Activated naive CD8-positive, alpha-beta T cell treated with anti-CD3 and anti-CD28 coated beads for 36 hours (primary cell): ENCODE measurements around the gene AICDA. TPM values are rescaled to one million over a fixed set of nuclear protein-coding genes. Genes with fewer than 3 reads are reported as not detected.
A peak's percentile ranks its signal among the peaks of the same experiment; 100 is the strongest.
"Not testable (repeated sequence)": the region's sequence is repeated elsewhere in the genome, so short reads cannot be mapped to it uniquely, and the experiment has no call there.

Experiments
- DNase-seq: peaks from one replicate; pipeline ENCODE4 v3.0.0; 2021
- H3K27ac Mint-ChIP-seq: one replicate; pipeline ENCODE4 v1.8.0; 2022; ENCODE audit warnings: mild to moderate bottlenecking, moderate library complexity, mixed read lengths
- H3K27me3 Mint-ChIP-seq: one replicate; pipeline ENCODE4 v1.8.0; 2022; ENCODE audit warnings: mild to moderate bottlenecking, mixed read lengths
- H3K36me3 Mint-ChIP-seq: one replicate; pipeline ENCODE4 v1.8.0; 2021; ENCODE audit warnings: mild to moderate bottlenecking, mixed read lengths
- H3K4me1 Mint-ChIP-seq: one replicate; pipeline ENCODE4 v1.8.0; 2021; ENCODE audit warnings: mixed read lengths
- H3K4me3 Mint-ChIP-seq: one replicate; pipeline ENCODE4 v1.8.0; 2022; ENCODE audit warnings: mild to moderate bottlenecking, moderate library complexity, mixed read lengths
- H3K9me3 Mint-ChIP-seq: one replicate; pipeline ENCODE4 v1.8.0; 2022; ENCODE audit warnings: mixed read lengths
- total RNA-seq, 2 experiments: library from RNA; stranded (reverse); gene quantifications; one replicate each; pipeline ENCODE4 v1.2.3, GENCODE V29; 2021

AICDA gene
- total RNA-seq, 2 experiments from 2014 or later = not detected

- no peak overlapping the region for H3K27ac Mint-ChIP-seq
- no peak overlapping the region for H3K4me3 Mint-ChIP-seq
- peaks cover 9% of the 10 kb centered on the region for H3K4me1 Mint-ChIP-seq
- peaks cover 3% of the 10 kb centered on the region for H3K27me3 Mint-ChIP-seq
- DNase-seq = peak; percentile 5
- no peaks in the 10 kb centered on the region for H3K36me3 Mint-ChIP-seq
- no peaks in the 10 kb centered on the region for H3K9me3 Mint-ChIP-seq
Measured at GRCh38 chr12:8590842-8591545, 21.7 kb downstream of the AICDA start.

GRCh38 chr12:8589679-8590078 is 23.0 kb downstream of the AICDA start:
- peaks cover 3% of the 10 kb centered on the region for H3K27me3 Mint-ChIP-seq
- peaks cover 9% of the 10 kb centered on the region for H3K4me1 Mint-ChIP-seq

GRCh38 chr12:8584478-8584877 is 28.2 kb downstream of the AICDA start:
- not testable (repeated sequence) for H3K4me3 Mint-ChIP-seq, H3K27ac Mint-ChIP-seq, H3K4me1 Mint-ChIP-seq, H3K27me3 Mint-ChIP-seq, H3K9me3 Mint-ChIP-seq, H3K36me3 Mint-ChIP-seq, DNase-seq

More at GRCh38 chr12:8589679-8590078, 23.0 kb downstream of the AICDA start:
- H3K36me3 Mint-ChIP-seq = no peaks in the 10 kb centered on the region
- no peak for DNase-seq
- H3K27ac Mint-ChIP-seq = no peak overlapping the region
- H3K4me3 Mint-ChIP-seq = no peak overlapping the region
- no peaks in the 10 kb centered on the region for H3K9me3 Mint-ChIP-seq

- H3K4me3 Mint-ChIP-seq = no peak overlapping the region
- no peaks in the 10 kb centered on the region for H3K4me1 Mint-ChIP-seq
- no peak overlapping the region for H3K27ac Mint-ChIP-seq
- H3K27me3 Mint-ChIP-seq = no peaks in the 10 kb centered on the region
- no peaks in the 10 kb centered on the region for H3K9me3 Mint-ChIP-seq
- no peaks in the 10 kb centered on the region for H3K36me3 Mint-ChIP-seq
- no peak for DNase-seq
Measured at GRCh38 chr12:8584004-8584403, 28.7 kb downstream of the AICDA start.

- no peaks in the 10 kb centered on the region for H3K4me1 Mint-ChIP-seq
- DNase-seq = no peak
- H3K4me3 Mint-ChIP-seq = no peak overlapping the region
- H3K36me3 Mint-ChIP-seq = no peaks in the 10 kb centered on the region
- H3K27me3 Mint-ChIP-seq = no peaks in the 10 kb centered on the region
- H3K27ac Mint-ChIP-seq = no peak overlapping the region
- H3K9me3 Mint-ChIP-seq = no peaks in the 10 kb centered on the region
Measured at GRCh38 chr12:8581098-8581784, 31.4 kb downstream of the AICDA start.

GRCh38 chr12:8577879-8578278 is 34.8 kb downstream of the AICDA start:
- Mint-ChIP-seq H3K36me3 (no peaks in the 10 kb centered on the region), H3K27ac (no peak overlapping the region), H3K4me3 (no peak overlapping the region), H3K4me1 (no peaks in the 10 kb centered on the region), H3K27me3 (peaks cover 4% of the 10 kb centered on the region), H3K9me3 (no peaks in the 10 kb centered on the region)
- no peak for DNase-seq

- no peak overlapping the region for H3K27ac Mint-ChIP-seq
- peaks cover 10% of the 10 kb centered on the region for H3K4me1 Mint-ChIP-seq
- no peaks in the 10 kb centered on the region for H3K36me3 Mint-ChIP-seq
- peaks cover 4% of the 10 kb centered on the region for H3K27me3 Mint-ChIP-seq
- peaks cover 2% of the 10 kb centered on the region for H3K9me3 Mint-ChIP-seq
- H3K4me3 Mint-ChIP-seq = no peak overlapping the region
- DNase-seq = no peak
Measured at GRCh38 chr12:8572507-8572906, 40.2 kb downstream of the AICDA start.

- Mint-ChIP-seq H3K4me3 (no peak overlapping the region), H3K9me3 (peaks cover 16% of the 10 kb centered on the region), H3K36me3 (no peaks in the 10 kb centered on the region), H3K27ac (no peak overlapping the region), H3K4me1 (no peaks in the 10 kb centered on the region), H3K27me3 (no peaks in the 10 kb centered on the region)
- DNase-seq = no peak
Measured at GRCh38 chr12:8566525-8566924, 46.1 kb downstream of the AICDA start.

GRCh38 chr12:8566052-8566451 is 46.6 kb downstream of the AICDA start:
- not testable (repeated sequence) for H3K27ac Mint-ChIP-seq, H3K4me1 Mint-ChIP-seq, H3K27me3 Mint-ChIP-seq, H3K36me3 Mint-ChIP-seq, DNase-seq, H3K4me3 Mint-ChIP-seq
- H3K9me3 Mint-ChIP-seq = peaks cover 16% of the 10 kb centered on the region

- no peak for DNase-seq
- Mint-ChIP-seq H3K4me3 (no peak overlapping the region), H3K27ac (no peak overlapping the region), H3K36me3 (no peaks in the 10 kb centered on the region), H3K27me3 (no peaks in the 10 kb centered on the region), H3K4me1 (no peaks in the 10 kb centered on the region), H3K9me3 (peaks cover 16% of the 10 kb centered on the region)
Measured at GRCh38 chr12:8564656-8565055, 48.0 kb downstream of the AICDA start.

- no peak for DNase-seq
- no peaks in the 10 kb centered on the region for H3K27me3 Mint-ChIP-seq
- peaks cover 16% of the 10 kb centered on the region for H3K9me3 Mint-ChIP-seq
- H3K4me3 Mint-ChIP-seq = no peak overlapping the region
- H3K27ac Mint-ChIP-seq = no peak overlapping the region
- no peaks in the 10 kb centered on the region for H3K4me1 Mint-ChIP-seq
- no peaks in the 10 kb centered on the region for H3K36me3 Mint-ChIP-seq
Measured at GRCh38 chr12:8563356-8563755, 49.3 kb downstream of the AICDA start.

GRCh38 chr12:8562310-8562709 is 50.3 kb downstream of the AICDA start:
- no peak for DNase-seq

GRCh38 chr12:8561011-8561410 is 51.6 kb downstream of the AICDA start:
- Mint-ChIP-seq H3K36me3 (no peaks in the 10 kb centered on the region), H3K27me3 (no peaks in the 10 kb centered on the region), H3K27ac (no peak overlapping the region), H3K4me3 (no peak overlapping the region), H3K4me1 (no peaks in the 10 kb centered on the region), H3K9me3 (peaks cover 14% of the 10 kb centered on the region)
- no peak for DNase-seq

More at GRCh38 chr12:8562310-8562709, 50.3 kb downstream of the AICDA start:
- no peaks in the 10 kb centered on the region for H3K36me3 Mint-ChIP-seq
- peaks cover 14% of the 10 kb centered on the region for H3K9me3 Mint-ChIP-seq
- H3K4me3 Mint-ChIP-seq = no peak overlapping the region
- no peak overlapping the region for H3K27ac Mint-ChIP-seq
- H3K27me3 Mint-ChIP-seq = no peaks in the 10 kb centered on the region
- no peaks in the 10 kb centered on the region for H3K4me1 Mint-ChIP-seq

- Mint-ChIP-seq H3K36me3 (no peaks in the 10 kb centered on the region), H3K27me3 (no peaks in the 10 kb centered on the region), H3K4me3 (no peak overlapping the region), H3K9me3 (peaks cover 14% of the 10 kb centered on the region), H3K27ac (no peak overlapping the region), H3K4me1 (no peaks in the 10 kb centered on the region)
- DNase-seq = no peak
Measured at GRCh38 chr12:8559676-8560075, 53.0 kb downstream of the AICDA start.

GRCh38 chr12:8556531-8557097 is 56.0 kb downstream of the AICDA start:
- Mint-ChIP-seq H3K4me3 (no peak overlapping the region), H3K9me3 (no peaks in the 10 kb centered on the region), H3K4me1 (no peaks in the 10 kb centered on the region), H3K27ac (no peak overlapping the region), H3K27me3 (no peaks in the 10 kb centered on the region), H3K36me3 (no peaks in the 10 kb centered on the region)
- DNase-seq = no peak
